Karpas-422 (cell line): ENCODE data around the gene ZNF77. TPM values are rescaled to one million over a fixed set of nuclear protein-coding genes. Genes with fewer than 3 reads are reported as not detected.
"Not testable (repeated sequence)": the region's sequence is repeated elsewhere in the genome, so short reads cannot be mapped to it uniquely, and the experiment has no call there.

ENCODE experiments used
- DNase-seq: peaks from one replicate; pipeline ENCODE4 v3.0.0-alpha.2; 2015
- H2AFZ ChIP-seq: fragments of 200-600 bp; sonication (generic); 2 replicates; pipeline ENCODE4 v1.6.1; 2014; ENCODE audit warnings: antibody characterized with exemption, low read length, mixed read lengths
- H3K27ac ChIP-seq: fragments of 200-600 bp; sonication (generic); 2 replicates; pipeline ENCODE4 v1.5.1; 2014; ENCODE audit warnings: mild to moderate bottlenecking, low read length, moderate library complexity
- H3K27me3 ChIP-seq: fragments of 200-600 bp; sonication (generic); 2 replicates; pipeline ENCODE4 v1.6.1; 2014; ENCODE audit warnings: low read length, mixed read lengths
- H3K36me3 ChIP-seq: fragments of 200-600 bp; sonication (generic); 2 replicates; pipeline ENCODE4 v1.6.1; 2014; ENCODE audit warnings: low read length, mixed read lengths; ENCODE audit not compliant: insufficient read depth
- H3K4me1 ChIP-seq: fragments of 200-600 bp; sonication (generic); 2 replicates; pipeline ENCODE4 v1.6.1; 2014; ENCODE audit warnings: mild to moderate bottlenecking, low read length, mixed read lengths
- H3K4me2 ChIP-seq: fragments of 200-600 bp; sonication (generic); 2 replicates; pipeline ENCODE4 v1.6.1; 2014; ENCODE audit warnings: low read length, low read depth, mild to moderate bottlenecking; ENCODE audit not compliant: poor library complexity, severe bottlenecking
- H3K4me3 ChIP-seq: fragments of 200-600 bp; sonication (generic); 2 replicates; pipeline ENCODE4 v1.5.1; 2014; ENCODE audit warnings: mild to moderate bottlenecking, antibody characterized with exemption, low read length, mixed read lengths
- H3K79me2 ChIP-seq: fragments of 200-600 bp; sonication (generic); 2 replicates; pipeline ENCODE4 v1.6.1; 2014; ENCODE audit warnings: mild to moderate bottlenecking, low read length, mixed read lengths
- H3K9ac ChIP-seq: fragments of 200-600 bp; sonication (generic); 2 replicates; pipeline ENCODE4 v1.6.0; 2014; ENCODE audit warnings: low read length
- H3K9me2 ChIP-seq: fragments of 200-600 bp; sonication (generic), shearing (Covaris generic); replicated peaks from 2 replicates; pipeline ENCODE4 v1.6.0; 2014; ENCODE audit warnings: mild to moderate bottlenecking, low read length, moderate library complexity; ENCODE audit not compliant: insufficient read depth
- H3K9me3 ChIP-seq: fragments of 300-700, 200-600 bp; sonication (generic); 2 replicates; pipeline ENCODE4 v1.6.1; 2014; ENCODE audit warnings: low read length, mixed read lengths
- H4K20me1 ChIP-seq: fragments of 200-600 bp; sonication (generic); 2 replicates; pipeline ENCODE4 v1.6.1; 2014; ENCODE audit warnings: mild to moderate bottlenecking, antibody characterized with exemption, low read length, low read depth; ENCODE audit not compliant: insufficient read depth
- total RNA-seq: library from RNA; depleted of rRNA; stranded (reverse); fragments of >200 nt; shearing (Covaris generic); gene quantifications from 2 replicates; pipeline ENCODE4 v1.2.3, GENCODE V29; 2014; ENCODE audit warnings: low replicate concordance

The ZNF77 gene
- total RNA-seq, 1 experiment from 2014 or later, result not detected

GRCh38 chr19:2922987-2923386 lies 21.8 kb downstream of the ZNF77 start:
- H3K36me3 ChIP-seq, result peaks cover 4% of the 10 kb centered on the region
- no peaks in the 10 kb centered on the region for H3K27me3 ChIP-seq
- no peak overlapping the region for H2AFZ ChIP-seq
- no peaks in the 10 kb centered on the region for H3K79me2 ChIP-seq
- no peak for DNase-seq
- H3K4me2 ChIP-seq, result no peak overlapping the region
- H3K9ac ChIP-seq, result no peak overlapping the region
- H3K4me1 ChIP-seq, result no peaks in the 10 kb centered on the region
- H3K9me3 ChIP-seq, result peaks cover 3% of the 10 kb centered on the region
- no peaks in the 10 kb centered on the region for H4K20me1 ChIP-seq
- no peak overlapping the region for H3K4me3 ChIP-seq
- no peaks in the 10 kb centered on the region for H3K9me2 ChIP-seq
- no peak overlapping the region for H3K27ac ChIP-seq

GRCh38 chr19:2917275-2918184 lies 27.2 kb downstream of the ZNF77 start:
- Histone ChIP-seq H3K4me2 (no peak overlapping the region), H3K9me3 (peaks cover 8% of the 10 kb centered on the region), H3K9me2 (no peaks in the 10 kb centered on the region), H3K27ac (no peak overlapping the region), H4K20me1 (no peaks in the 10 kb centered on the region), H3K4me3 (no peak overlapping the region), H3K27me3 (no peaks in the 10 kb centered on the region), H3K9ac (no peak overlapping the region), H3K36me3 (peaks cover 21% of the 10 kb centered on the region), H2AFZ (no peak overlapping the region), H3K79me2 (0 out of 2 replicates have a peak, but pooled peaks cover 2% of the 10 kb centered on the region), H3K4me1 (no peaks in the 10 kb centered on the region)
- no peak for DNase-seq

- H3K9ac ChIP-seq, result no peak overlapping the region
- H3K27me3 ChIP-seq, result no peaks in the 10 kb centered on the region
- no peaks in the 10 kb centered on the region for H4K20me1 ChIP-seq
- no peaks in the 10 kb centered on the region for H3K4me1 ChIP-seq
- H3K9me2 ChIP-seq, result no peaks in the 10 kb centered on the region
- no peak overlapping the region for H3K27ac ChIP-seq
- H3K4me3 ChIP-seq, result no peak overlapping the region
- no peaks in the 10 kb centered on the region; the same call in none of the 2 replicates for H3K9me3 ChIP-seq
- peaks cover 8% of the 10 kb centered on the region; the same call in 1 of the 2 replicates for H3K79me2 ChIP-seq
- DNase-seq, result no peak
- peaks cover 10% of the 10 kb centered on the region for H3K36me3 ChIP-seq
- no peak overlapping the region for H3K4me2 ChIP-seq
- no peak overlapping the region for H2AFZ ChIP-seq
These were observed 32.5 kb downstream of the ZNF77 start for GRCh38 chr19:2912306-2912705.

GRCh38 chr19:2906631-2907195 lies 38.1 kb downstream of the ZNF77 start:
- Histone ChIP-seq H4K20me1 (no peaks in the 10 kb centered on the region), H3K36me3 (no peaks in the 10 kb centered on the region), H3K9ac (no peak overlapping the region), H3K27me3 (no peaks in the 10 kb centered on the region), H3K9me2 (no peaks in the 10 kb centered on the region), H3K4me3 (no peak overlapping the region), H3K4me1 (peaks cover 5% of the 10 kb centered on the region), H3K27ac (no peak overlapping the region), H2AFZ (no peak overlapping the region), H3K9me3 (no peaks in the 10 kb centered on the region), H3K4me2 (no peak overlapping the region), H3K79me2 (peaks cover 31% of the 10 kb centered on the region)
- DNase-seq, result no peak

- Histone ChIP-seq H3K4me3 (no peak overlapping the region), H3K4me1 (peaks cover 7% of the 10 kb centered on the region), H4K20me1 (no peaks in the 10 kb centered on the region), H3K79me2 (peaks cover 37% of the 10 kb centered on the region), H3K36me3 (no peaks in the 10 kb centered on the region), H3K4me2 (no peak overlapping the region), H2AFZ (no peak overlapping the region), H3K27me3 (no peaks in the 10 kb centered on the region), H3K9ac (no peak overlapping the region), H3K27ac (no peak overlapping the region), H3K9me3 (no peaks in the 10 kb centered on the region), H3K9me2 (no peaks in the 10 kb centered on the region)
- no peak for DNase-seq
These were observed 38.8 kb downstream of the ZNF77 start for GRCh38 chr19:2905918-2906519.

- H2AFZ ChIP-seq, H4K20me1 ChIP-seq, H3K9me3 ChIP-seq, H3K9ac ChIP-seq, H3K4me1 ChIP-seq, H3K27ac ChIP-seq, H3K9me2 ChIP-seq, H3K27me3 ChIP-seq, DNase-seq, H3K36me3 ChIP-seq, H3K4me3 ChIP-seq, H3K4me2 ChIP-seq: not testable (repeated sequence)
- peaks cover 35% of the 10 kb centered on the region; the same call in 1 of the 2 replicates for H3K79me2 ChIP-seq
These were observed 41.4 kb downstream of the ZNF77 start for GRCh38 chr19:2903326-2903725.

- no peaks in the 10 kb centered on the region for H3K36me3 ChIP-seq
- H3K9me2 ChIP-seq, result no peaks in the 10 kb centered on the region
- no peaks in the 10 kb centered on the region for H3K27me3 ChIP-seq
- H3K4me3 ChIP-seq, result no peak overlapping the region
- peaks cover 7% of the 10 kb centered on the region for H3K4me1 ChIP-seq
- H2AFZ ChIP-seq, result no peak overlapping the region
- H3K9ac ChIP-seq, result no peak overlapping the region
- H3K4me2 ChIP-seq, result no peak overlapping the region
- H3K9me3 ChIP-seq, result no peaks in the 10 kb centered on the region
- no peak for DNase-seq
- no peak overlapping the region for H3K27ac ChIP-seq
- no peaks in the 10 kb centered on the region for H4K20me1 ChIP-seq
- H3K79me2 ChIP-seq, result peaks cover 35% of the 10 kb centered on the region; the same call in 1 of the 2 replicates
These were observed 42.1 kb downstream of the ZNF77 start for GRCh38 chr19:2902590-2903218.
